Motor neuron (in vitro differentiated cells): ENCODE results near the gene AQP3. TPM values are rescaled to one million over a fixed set of nuclear protein-coding genes. Genes with fewer than 3 reads are reported as not detected.
A peak's percentile ranks its signal among the peaks of the same experiment; 100 is the strongest.

Experiments used
- ATAC-seq, 8 experiments: fragments of 200-7000 bp; cut with Tn5 transposase; replicated peaks in 6 of 8; 2 replicates each; pipeline ENCODE4 v1.8.0; 2021; ENCODE audit warnings: mild to moderate bottlenecking in 8 of 8, moderate library complexity in 8 of 8
- H3K27ac ChIP-seq, 2 donors: fragments of 250-450 bp; sonication (Bioruptor Pico); 2 replicates each; pipeline ENCODE4 v1.9.0; 2021; ENCODE audit warnings: antibody characterized with exemption in 2 of 2, mild to moderate bottlenecking in 2 of 2, moderate library complexity in 1 of 2
- H3K4me1 ChIP-seq, 2 donors: fragments of 250-450 bp; sonication (Bioruptor Pico); replicated peaks in 1 of 2; 2 replicates each; pipeline ENCODE4 v1.6.1; 2021; ENCODE audit warnings: antibody characterized with exemption in 2 of 2, mild to moderate bottlenecking in 2 of 2, moderate library complexity in 1 of 2
- H3K4me3 ChIP-seq, 5 donors: fragments of 250-450 bp; sonication (Bioruptor Pico); 2 replicates each; pipeline ENCODE4 v1.9.0; 2021; ENCODE audit warnings: antibody characterized with exemption in 5 of 5, mild to moderate bottlenecking in 5 of 5, moderate library complexity in 4 of 5
- WGBS, 10 experiments: fragments of 450-650 bp; shearing (Covaris generic); methylation state at CpG; one replicate each; pipeline ENCODE4 v1.0.0; 2022; 5-methylcytosine and 5-hydroxymethylcytosine counted together
- in situ Hi-C, 9 experiments: fragments of 400-800 bp; cut with MboI; loops; one replicate each; pipeline ENCODE4 v1.15.0; 2021; ENCODE audit warnings: low sequenced_read_pairs in 9 of 9, low pct_unique_long_range_greater_than_20kb in 2 of 9; ENCODE audit not compliant: unreplicated experiment in 9 of 9
- total RNA-seq, 8 experiments: library from RNA; unstranded; fragments of 300-600 nt; gene quantifications; 2 replicates each; pipeline versions ENCODE4 v1.2.3 to v1.2.4, GENCODE V29; 2022

The AQP3 gene
- total RNA-seq, 8 experiments from 2014 or later = 0.27 to 77.5 (median 1.3) TPM

DNA sequence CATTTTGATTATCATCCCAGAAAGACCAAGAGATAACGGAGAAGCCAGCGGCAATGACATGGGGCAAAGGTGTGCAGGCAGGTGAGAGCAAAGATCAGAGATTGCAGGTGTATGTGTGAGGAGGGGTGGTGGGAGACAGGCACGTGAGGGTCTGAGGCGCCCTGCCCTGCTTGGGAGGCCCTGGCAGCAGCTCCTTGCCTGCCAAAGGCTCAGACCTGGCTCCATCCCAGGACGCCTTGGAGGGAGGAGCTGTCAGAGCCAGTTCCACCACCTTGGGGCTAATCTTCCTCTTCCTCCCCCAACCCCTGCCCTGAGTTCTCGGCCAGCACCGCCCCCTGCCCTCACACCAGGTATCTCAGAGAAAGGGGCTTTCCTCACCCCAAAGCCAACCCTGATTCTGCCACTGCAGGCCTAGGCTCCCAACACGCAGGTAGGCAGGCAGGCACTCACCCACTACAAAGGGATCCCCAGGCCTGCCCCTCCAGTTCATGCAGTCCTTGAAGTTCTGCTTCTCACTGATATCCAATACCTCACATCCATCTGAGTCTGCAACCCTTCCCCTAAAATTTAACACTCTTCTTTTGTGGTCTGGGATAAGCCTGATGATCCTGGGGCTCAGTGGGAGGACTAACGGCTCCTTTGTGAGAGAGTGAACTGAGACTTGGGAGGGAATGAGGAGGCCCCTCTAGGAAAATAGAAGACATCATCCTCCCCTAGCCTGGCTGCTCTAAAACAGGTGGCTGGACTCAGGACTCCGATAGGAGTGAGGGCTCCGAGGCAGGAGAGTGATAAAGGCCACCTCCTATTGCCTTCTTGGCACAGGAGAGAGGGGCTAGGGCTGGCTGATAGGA lies 1.8 kb downstream of the AQP3 start:
- no peak overlapping the region for H3K4me3 ChIP-seq
- ATAC-seq = no peak
- no peak overlapping the region for H3K27ac ChIP-seq
- WGBS, 10 experiments = 70 to 100% (median 86%) methylated on average over 1 to 5 of the region's 11 CpGs; no CpG with 5 or more reads in 4 of the 10 experiments
- H3K4me1 ChIP-seq = peaks cover 0 to 6% of the 10 kb centered on the region in 2 donors
- in situ Hi-C loops = no loop called here

DNA sequence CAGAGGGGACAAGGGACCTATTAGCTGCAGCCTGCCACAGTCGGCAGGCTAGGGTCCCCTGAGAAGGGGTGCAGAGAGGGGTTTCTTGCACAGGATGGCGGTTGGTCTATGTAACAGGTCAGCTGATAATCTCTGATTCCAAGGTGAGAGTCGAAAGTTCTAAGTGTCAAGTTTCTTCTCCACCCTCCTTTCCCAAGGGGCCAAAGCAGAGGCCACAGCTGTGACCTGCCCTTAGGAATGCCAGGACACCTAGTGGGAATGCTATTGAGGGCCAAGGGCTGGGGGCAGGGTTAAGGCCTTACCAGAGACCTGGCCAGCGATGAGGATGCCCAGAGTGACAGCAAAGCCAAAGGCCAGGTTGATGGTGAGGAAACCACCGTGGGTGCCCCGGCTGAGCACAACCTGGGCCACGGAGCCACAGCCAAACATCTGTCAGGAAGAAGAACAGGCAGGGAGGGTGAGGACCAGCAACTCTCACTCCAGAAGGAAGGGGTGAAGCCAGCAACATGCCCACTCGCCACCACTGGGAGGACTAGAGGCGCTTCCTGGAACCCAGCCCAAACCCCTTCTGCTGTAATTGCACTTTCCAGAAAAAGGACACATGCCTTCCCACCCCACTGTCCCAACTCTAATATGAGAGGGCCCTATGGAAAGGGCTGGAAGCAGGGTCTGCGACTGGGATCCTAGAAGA lies 3.8 kb downstream of the AQP3 start:
- WGBS, 10 experiments = 20 to 86% (median 78%) methylated on average over 1 to 6 of the region's 10 CpGs; no CpG with 5 or more reads in 3 of the 10 experiments
- Histone ChIP-seq H3K27ac (no peak overlapping the region), H3K4me1 (peaks cover 0 to 6% of the 10 kb centered on the region in 2 donors), H3K4me3 (no peak overlapping the region)
- ATAC-seq = no peak
- in situ Hi-C loops = no loop called here

GRCh38 chr9:33443047-33443446 lies 4.3 kb downstream of the AQP3 start:
- WGBS, 10 experiments = no CpG with 5 or more reads among the region's 9 CpGs
- in situ Hi-C loops = no loop called here
- ATAC-seq = peak in 1 of 8 experiments; percentile 5
- peaks cover 0 to 6% of the 10 kb centered on the region in 2 donors for H3K4me1 ChIP-seq
- H3K27ac ChIP-seq = no peak overlapping the region
- H3K4me3 ChIP-seq = no peak overlapping the region

- no peak for ATAC-seq
- Histone ChIP-seq H3K27ac (no peak overlapping the region), H3K4me1 (peaks cover 0 to 4% of the 10 kb centered on the region in 2 donors), H3K4me3 (no peak overlapping the region)
- in situ Hi-C loops = no loop called here
- 40 to 90% methylated on average over 1 to 4 of the region's 15 CpGs; no CpG with 5 or more reads in 8 of the 10 experiments for WGBS, 10 experiments
These were observed 5.3 kb downstream of the AQP3 start for GRCh38 chr9:33442125-33442524.

GRCh38 chr9:33440609-33441008 lies 6.8 kb downstream of the AQP3 start:
- Histone ChIP-seq H3K4me3 (no peak overlapping the region), H3K4me1 (no peaks in the 10 kb centered on the region), H3K27ac (no peak overlapping the region)
- in situ Hi-C loops = no loop called here
- 40 to 100% (median 73%) methylated on average over 1 of the region's 1 CpG; no CpG with 5 or more reads in 6 of the 10 experiments for WGBS, 10 experiments
- no peak for ATAC-seq

DNA sequence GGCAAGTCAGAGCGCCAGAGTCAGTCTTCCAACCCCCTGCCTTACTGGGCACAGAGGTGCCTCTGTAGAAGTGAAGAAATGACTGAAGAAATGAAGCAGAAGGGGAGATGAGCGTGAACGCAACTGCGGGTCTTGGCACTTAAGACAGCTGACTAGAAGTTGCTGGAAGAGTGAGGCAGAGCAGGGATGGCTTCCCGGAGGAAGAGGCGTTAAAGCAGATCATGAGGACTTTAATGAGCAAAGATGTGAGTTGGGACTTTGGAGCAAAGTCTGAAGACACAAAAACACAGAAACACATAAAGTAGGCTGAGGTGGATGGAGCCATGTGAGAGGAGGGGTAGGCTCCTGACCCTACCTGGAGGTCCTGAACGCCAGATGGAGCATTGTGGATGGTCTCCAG lies 7.2 kb downstream of the AQP3 start:
- no peak overlapping the region for H3K4me3 ChIP-seq
- WGBS, 10 experiments = 67 to 100% (median 80%) methylated on average over 1 to 5 of the region's 7 CpGs; no CpG with 5 or more reads in 5 of the 10 experiments
- in situ Hi-C loops = no loop called here
- no peak overlapping the region for H3K27ac ChIP-seq
- no peak for ATAC-seq
- H3K4me1 ChIP-seq = no peaks in the 10 kb centered on the region

DNA sequence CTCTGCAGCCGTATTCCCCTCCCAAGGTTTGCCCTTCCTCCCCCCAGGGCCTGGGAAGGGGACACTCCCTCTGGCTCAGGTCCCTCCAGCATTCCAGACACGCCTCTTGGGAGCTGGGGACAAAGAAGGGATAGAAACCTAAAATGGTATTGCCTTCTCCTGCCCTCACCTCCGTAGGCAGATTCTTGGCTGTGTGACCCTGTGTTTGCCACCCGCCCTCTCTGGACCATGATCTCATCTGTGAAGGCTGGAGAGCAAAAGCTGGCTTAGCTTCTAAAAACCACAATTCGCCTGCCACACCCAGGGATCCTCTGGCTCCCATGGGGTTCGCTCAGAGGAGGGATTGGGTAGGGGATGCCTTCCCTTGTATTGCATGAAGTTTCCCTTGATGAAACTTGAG lies 7.7 kb downstream of the AQP3 start:
- peak in 2 of 8 experiments; percentile 3 to 15 for ATAC-seq
- in situ Hi-C loops = no loop called here
- WGBS, 10 experiments = 4 to 94% (median 62%) methylated on average over 1 to 3 of the region's 6 CpGs; no CpG with 5 or more reads in 6 of the 10 experiments
- Histone ChIP-seq H3K27ac (no peak overlapping the region), H3K4me1 (no peaks in the 10 kb centered on the region), H3K4me3 (no peak overlapping the region)

GRCh38 chr9:33438926-33439680 lies 8.3 kb downstream of the AQP3 start:
- no peak overlapping the region for H3K27ac ChIP-seq
- in situ Hi-C loops = no loop called here
- WGBS, 10 experiments = 20 to 91% (median 67%) methylated on average over 1 to 3 of the region's 7 CpGs; no CpG with 5 or more reads in 2 of the 10 experiments
- H3K4me3 ChIP-seq = no peak overlapping the region
- ATAC-seq = no peak
- H3K4me1 ChIP-seq = no peaks in the 10 kb centered on the region

DNA sequence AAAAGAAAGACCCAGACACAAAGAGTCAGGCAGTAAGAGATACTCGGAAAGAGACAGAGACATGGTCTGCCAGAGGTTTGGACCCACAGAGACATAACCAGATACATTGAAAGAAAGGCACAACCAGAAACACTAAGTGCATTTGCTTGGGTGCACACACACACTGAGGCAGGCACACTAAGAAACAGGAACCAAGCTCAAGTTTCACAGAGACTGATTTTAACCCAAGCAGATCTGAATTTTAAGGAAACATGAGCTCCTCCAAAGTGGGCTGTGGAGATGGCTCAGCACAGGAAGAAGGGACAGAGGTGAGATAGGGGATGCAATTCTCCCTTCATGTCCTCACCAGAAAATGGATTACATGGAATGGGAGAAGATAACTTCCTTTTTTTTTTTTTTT lies 9.5 kb downstream of the AQP3 start:
- ATAC-seq = no peak
- 75 to 100% (median 88%) methylated on average over 1 of the region's 1 CpG; no CpG with 5 or more reads in 5 of the 10 experiments for WGBS, 10 experiments
- in situ Hi-C loops = no loop called here
- Histone ChIP-seq H3K4me3 (no peak overlapping the region), H3K27ac (no peak overlapping the region), H3K4me1 (no peaks in the 10 kb centered on the region)

GRCh38 chr9:33437205-33437604 lies 10.2 kb downstream of the AQP3 start:
- 50% methylated on average over 1 of the region's 2 CpGs; no CpG with 5 or more reads in 9 of the 10 experiments for WGBS, 10 experiments
- in situ Hi-C loops = no loop called here
- Histone ChIP-seq H3K4me3 (no peak overlapping the region), H3K27ac (no peak overlapping the region), H3K4me1 (no peaks in the 10 kb centered on the region)
- ATAC-seq = peak in 3 of 8 experiments; percentile 6 to 14 (median 8)

DNA sequence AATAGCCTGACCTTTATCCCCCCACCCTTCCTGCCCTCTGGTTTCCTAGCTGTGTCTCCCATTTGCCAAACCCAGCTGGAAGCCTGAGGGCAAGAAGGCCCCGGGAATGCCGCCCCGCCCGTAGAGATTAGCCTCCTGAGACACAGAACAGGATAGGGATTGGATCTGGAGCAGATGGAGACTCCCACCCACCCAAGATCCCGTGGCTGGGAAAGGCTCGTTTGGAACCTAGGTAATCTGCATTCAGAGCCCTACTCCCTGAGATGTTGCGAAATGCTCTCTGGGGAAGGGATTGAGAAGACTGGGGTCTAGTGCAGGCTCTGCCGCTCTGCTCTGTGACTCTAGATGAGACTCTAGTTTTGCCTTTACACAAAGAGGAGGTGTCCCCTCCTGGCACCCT lies 10.9 kb downstream of the AQP3 start:
- peak in 3 of 8 experiments; percentile 28 to 85 (median 55) for ATAC-seq
- H3K4me1 ChIP-seq = no peaks in the 10 kb centered on the region
- WGBS, 10 experiments = 11 to 55% (median 40%) methylated on average over 1 to 5 of the region's 8 CpGs; no CpG with 5 or more reads in 7 of the 10 experiments
- H3K4me3 ChIP-seq = no peak overlapping the region
- in situ Hi-C loops = no loop called here
- no peak overlapping the region for H3K27ac ChIP-seq

GRCh38 chr9:33435821-33436277 lies 11.5 kb downstream of the AQP3 start:
- in situ Hi-C loops = no loop called here
- 0 to 82% (median 73%) methylated on average over 2 to 6 of the region's 8 CpGs; no CpG with 5 or more reads in 5 of the 10 experiments for WGBS, 10 experiments
- no peaks in the 10 kb centered on the region for H3K4me1 ChIP-seq
- no peak overlapping the region for H3K4me3 ChIP-seq
- no peak overlapping the region for H3K27ac ChIP-seq
- ATAC-seq = peak in 3 of 8 experiments; percentile 5 to 42 (median 18)
